GM06990 (cell line): ENCODE results near the gene NME3.
A peak's percentile ranks its signal among the peaks of the same experiment; 100 is the strongest.

Experiments used
- DNase-seq: peaks from one replicate; pipeline ENCODE4 v3.0.0-alpha.2; 2011; ENCODE audit not compliant: insufficient read length; ENCODE audit errors: extremely low read depth
- H3K27me3 ChIP-seq: replicated peaks from 2 replicates; pipeline ENCODE4 v1.6.0; 2011; ENCODE audit warnings: low read length; ENCODE audit not compliant: control insufficient read depth, insufficient read depth
- H3K36me3 ChIP-seq: 2 replicates; pipeline ENCODE4 v1.5.1; 2011; ENCODE audit warnings: low read length; ENCODE audit not compliant: control insufficient read depth, insufficient read depth
- H3K4me3 ChIP-seq: replicated peaks from 2 replicates; pipeline ENCODE4 v1.5.1; 2011; ENCODE audit warnings: low read depth, mild to moderate bottlenecking, control low read depth, low read length
- CTCF ChIP-seq: IDR thresholded peaks from 2 replicates; pipeline ENCODE4 v1.5.1; 2011; ENCODE audit warnings: low read length, control low read depth, mild to moderate bottlenecking, inconsistent platforms; ENCODE audit not compliant: insufficient read depth, poor library complexity, severe bottlenecking

Gene NME3

GRCh38 chr16:1729026-1729425 lies 42.3 kb downstream of the NME3 start:
- Histone ChIP-seq H3K27me3 (no peaks in the 10 kb centered on the region), H3K36me3 (peaks cover 46% of the 10 kb centered on the region), H3K4me3 (no peak overlapping the region)
- DNase-seq = no peak
- no peak for TF ChIP-seq CTCF

- no peak for DNase-seq
- TF ChIP-seq CTCF = no peak
- H3K27me3 ChIP-seq = no peaks in the 10 kb centered on the region
- peaks cover 38% of the 10 kb centered on the region for H3K36me3 ChIP-seq
- H3K4me3 ChIP-seq = no peak overlapping the region
Observed at GRCh38 chr16:1727651-1728624, 43.4 kb downstream of the NME3 start.

GRCh38 chr16:1726661-1727502 lies 44.5 kb downstream of the NME3 start:
- H3K36me3 ChIP-seq = peaks cover 28% of the 10 kb centered on the region
- H3K4me3 ChIP-seq = no peak overlapping the region
- H3K27me3 ChIP-seq = no peaks in the 10 kb centered on the region
- no peak for DNase-seq
- TF ChIP-seq CTCF = no peak

- Histone ChIP-seq H3K27me3 (no peaks in the 10 kb centered on the region), H3K4me3 (no peak overlapping the region), H3K36me3 (peaks cover 24% of the 10 kb centered on the region)
- TF ChIP-seq CTCF = no peak
- no peak for DNase-seq
Observed at GRCh38 chr16:1724491-1724890, 46.9 kb downstream of the NME3 start.

GRCh38 chr16:1723450-1724147 lies 47.7 kb downstream of the NME3 start:
- H3K27me3 ChIP-seq = no peaks in the 10 kb centered on the region
- H3K4me3 ChIP-seq = no peak overlapping the region
- H3K36me3 ChIP-seq = peaks cover 20% of the 10 kb centered on the region
- TF ChIP-seq CTCF = peak; percentile 82
- DNase-seq = no peak
